Mucosa of gallbladder (tissue), 1 donor: ENCODE measurements around the gene PTK6. TPM values are rescaled to one million over a fixed set of nuclear protein-coding genes. Genes with fewer than 3 reads are reported as not detected.

Experiments
- DNase-seq: peaks from one replicate; pipeline ENCODE4 v3.0.0-alpha.2; 2020; ENCODE audit warnings: low spot score
- total RNA-seq: library from RNA; stranded (reverse); gene quantifications from one replicate; pipeline ENCODE4 v1.2.1, GENCODE V29; 2021
- donor health status: DM: no; HTN: no; CAD: no.

The PTK6 gene
- total RNA-seq, 1 donor from 2014 or later: 11.0 TPM

GRCh38 chr20:63508072-63508768 lies 29.0 kb downstream of the PTK6 start:
- no peak for DNase-seq

DNA sequence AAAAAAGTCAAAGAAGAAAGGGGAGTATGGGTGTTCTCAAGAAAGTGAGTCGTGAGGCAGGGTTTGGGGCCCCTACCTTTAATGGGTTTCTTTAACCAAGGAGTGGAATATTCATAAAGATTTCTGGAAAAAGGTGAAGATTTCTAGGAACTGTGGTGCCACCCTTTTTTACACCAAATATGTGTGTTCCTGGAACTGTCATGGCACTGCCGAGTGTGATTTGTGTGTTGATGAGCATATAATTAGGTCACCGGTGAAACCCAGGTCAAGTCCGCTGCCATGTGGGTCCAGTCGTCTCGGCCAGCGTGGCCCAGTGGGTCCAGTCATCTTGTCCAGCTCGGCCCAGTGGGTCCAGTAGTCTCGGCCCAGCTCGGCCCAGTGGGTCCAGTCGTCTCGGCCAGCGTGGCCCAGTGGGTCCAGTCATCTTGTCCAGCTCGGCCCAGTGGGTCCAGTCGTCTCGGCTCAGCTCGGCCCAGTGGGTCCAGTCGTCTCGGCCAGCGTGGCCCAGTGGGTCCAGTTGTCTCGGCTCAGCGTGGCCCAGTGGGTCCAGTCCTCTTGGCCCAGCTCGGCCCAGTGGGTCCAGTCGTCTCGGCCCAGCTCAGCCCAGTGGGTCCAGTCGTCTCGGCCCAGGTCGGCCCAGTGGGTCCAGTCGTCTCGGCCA lies 30.0 kb downstream of the PTK6 start:
- DNase-seq: no peak

DNA sequence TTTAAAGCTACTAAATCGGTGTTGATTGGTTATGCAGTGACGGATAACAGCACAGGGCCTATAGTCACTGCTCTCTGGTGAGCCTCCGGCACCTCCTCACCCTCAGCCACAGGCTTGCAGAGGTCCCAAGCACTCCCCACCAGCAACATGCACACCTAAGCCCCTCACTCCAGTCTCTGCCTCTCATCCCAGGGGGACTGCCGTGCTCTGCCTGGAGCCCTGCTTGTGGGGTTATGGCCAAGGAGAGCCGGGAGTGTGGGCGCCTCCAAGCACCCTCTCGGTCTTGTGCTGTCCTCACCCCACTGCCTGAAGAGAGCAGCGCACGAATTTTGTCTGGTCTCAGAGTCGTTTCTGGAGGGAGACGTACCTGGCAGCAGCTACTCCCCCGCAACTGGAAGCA lies 31.5 kb downstream of the PTK6 start:
- DNase-seq: no peak

- no peak for DNase-seq
Measured at GRCh38 chr20:63505281-63505680, 31.9 kb downstream of the PTK6 start.

- DNase-seq: no peak
Measured at GRCh38 chr20:63504642-63505041, 32.5 kb downstream of the PTK6 start.

DNA sequence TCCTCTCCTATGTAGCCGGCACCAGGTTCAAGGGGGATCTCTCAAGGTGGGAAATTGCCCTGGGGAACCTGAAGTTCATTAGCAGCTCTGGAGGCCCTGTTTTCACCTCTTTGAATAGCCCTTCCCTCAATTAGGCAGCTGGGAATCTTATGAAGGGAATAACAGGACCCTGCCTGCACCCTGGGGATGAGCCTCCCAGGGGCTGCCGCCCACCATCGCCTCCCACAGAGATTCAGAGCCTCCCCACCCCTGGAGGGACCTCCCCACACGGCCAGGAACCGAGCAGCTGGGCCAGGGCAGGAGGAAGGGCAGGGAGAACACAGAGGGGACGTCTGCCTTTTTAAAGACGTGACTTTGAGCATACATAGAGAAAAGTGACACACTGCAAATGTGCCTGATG lies 33.7 kb downstream of the PTK6 start:
- DNase-seq: no peak

DNA sequence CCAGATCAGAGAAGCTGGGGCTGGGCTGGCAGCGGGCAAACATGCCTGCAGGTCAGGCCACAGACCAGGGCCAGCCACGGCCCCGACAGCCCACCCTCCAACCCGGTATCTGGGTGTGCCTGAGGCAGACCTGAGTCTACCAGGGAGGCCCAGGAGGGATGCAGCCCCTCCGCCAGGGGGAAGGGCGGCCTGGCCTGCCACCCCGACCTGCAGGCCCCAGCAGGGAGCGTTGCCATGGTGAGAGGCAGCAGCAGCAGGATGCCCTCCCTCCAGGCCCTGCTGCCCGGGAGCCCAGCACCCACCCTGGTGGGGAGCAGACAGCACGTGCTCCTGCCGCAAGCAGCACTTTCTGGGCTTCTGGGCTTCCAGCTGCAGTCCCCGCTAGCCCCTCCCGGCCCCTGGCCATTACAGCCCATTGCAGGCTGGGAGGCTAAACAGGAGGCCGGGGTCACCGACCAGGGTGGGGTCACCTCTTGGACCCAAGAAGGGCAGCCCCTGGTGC lies 34.5 kb downstream of the PTK6 start:
- no peak for DNase-seq

GRCh38 chr20:63501818-63502670 lies 35.1 kb downstream of the PTK6 start:
- DNase-seq: no peak

DNA sequence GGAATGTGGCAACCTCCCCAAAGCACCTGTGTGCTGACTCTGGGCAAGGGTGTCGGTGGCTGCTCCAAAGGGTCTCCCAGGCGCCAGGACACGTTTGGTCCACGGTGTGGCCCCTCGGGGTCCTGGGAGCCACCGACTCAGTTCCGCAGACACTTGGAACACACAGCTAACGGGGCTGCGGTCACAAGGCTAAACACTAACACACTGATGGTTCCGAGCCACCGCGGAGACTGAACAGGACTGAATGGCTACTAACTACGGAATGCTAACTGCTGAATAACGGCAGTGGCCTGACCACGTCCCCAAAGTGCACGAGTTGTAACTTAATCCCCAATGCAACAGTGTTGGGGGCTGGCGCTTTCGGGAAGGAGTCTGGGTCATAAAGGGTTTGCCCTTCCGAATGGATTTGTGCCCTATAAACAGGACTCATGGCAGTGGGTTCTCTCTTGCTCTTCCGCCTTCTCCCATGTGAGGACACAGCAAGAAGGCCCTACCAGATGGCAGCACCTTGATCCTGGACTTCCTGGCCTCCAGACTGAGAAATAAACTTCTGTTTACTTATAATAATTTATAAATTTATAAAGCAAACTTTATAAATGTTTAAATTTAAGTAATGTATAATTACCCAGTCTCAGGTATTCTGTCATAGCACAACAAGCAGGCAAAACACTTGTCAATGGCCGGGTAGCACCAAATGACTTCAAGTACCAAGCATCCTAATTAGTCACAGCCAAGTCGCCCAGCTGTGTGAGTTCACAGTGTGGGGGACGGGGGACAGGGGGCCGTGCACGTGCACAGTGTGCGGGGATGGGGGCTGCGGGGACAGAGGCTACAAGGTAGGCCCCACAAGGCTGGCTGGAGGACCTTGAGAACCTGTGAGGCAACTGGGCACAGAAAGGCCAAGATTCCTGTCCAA lies 36.0 kb downstream of the PTK6 start:
- no peak for DNase-seq

- DNase-seq: no peak
Measured at GRCh38 chr20:63500151-63500901, 36.9 kb downstream of the PTK6 start.

DNA sequence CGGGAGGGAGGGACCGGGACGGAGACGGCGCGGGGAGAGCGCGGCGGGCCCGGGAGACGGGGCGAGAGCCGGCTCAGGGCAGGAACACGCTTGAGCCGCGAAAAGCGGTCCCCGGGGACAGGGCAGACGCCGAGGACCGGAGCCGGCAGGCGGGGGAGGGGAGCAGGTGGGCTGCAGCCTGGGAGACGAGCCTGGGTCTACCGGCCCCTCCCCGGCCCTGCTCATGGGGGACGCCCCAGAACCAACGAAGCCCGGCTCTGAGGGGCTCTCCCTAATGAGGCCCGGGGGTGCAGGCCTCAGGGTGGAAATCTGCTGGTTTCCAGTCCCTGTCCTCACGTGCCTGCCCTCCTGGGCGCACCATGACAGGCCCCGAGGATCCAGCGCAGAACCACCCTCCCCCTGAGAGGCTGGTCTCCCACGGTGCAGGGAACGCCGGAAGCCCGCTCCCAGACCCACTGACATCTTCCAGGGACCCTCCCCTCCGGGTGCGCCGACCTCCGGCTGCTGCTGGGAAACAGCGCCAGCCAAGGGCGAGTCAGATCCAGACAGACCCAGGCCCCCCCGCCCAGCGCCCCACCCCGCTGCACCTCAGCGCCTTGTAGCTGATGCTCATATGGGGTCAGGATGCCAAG lies 37.7 kb downstream of the PTK6 start:
- DNase-seq: no peak

DNA sequence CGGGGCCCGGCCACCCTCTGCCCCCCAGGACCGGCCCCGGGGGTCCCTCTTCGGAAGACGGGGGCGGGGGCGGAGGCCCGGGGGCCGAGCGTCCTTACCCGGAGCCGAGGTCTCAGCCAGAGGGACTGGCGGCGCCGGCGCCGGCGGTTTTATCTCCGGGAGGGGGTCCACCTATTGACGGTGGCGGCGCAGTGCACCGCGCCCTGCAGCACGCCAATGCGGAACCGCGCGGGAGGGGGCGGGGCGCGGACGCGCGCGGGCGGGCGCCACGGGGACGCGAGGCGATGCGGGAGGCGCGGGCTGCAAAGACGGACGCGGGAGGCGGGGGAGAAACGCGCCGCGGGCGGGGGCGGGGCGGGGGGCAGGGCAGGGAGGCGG lies 38.2 kb downstream of the PTK6 start, which contains the start of gene EEF1A2:
TSS of gene EEF1A2 (minus strand) at position 124 of the 378 bp plus-strand sequence. CDS start 1,320 bp downstream, outside the sequence.
- no peak for DNase-seq

- DNase-seq: peak; percentile 47
Measured at GRCh38 chr20:63497946-63498935, 38.9 kb downstream of the PTK6 start.

GRCh38 chr20:63497138-63497945 lies 39.8 kb downstream of the PTK6 start:
- no peak for DNase-seq

DNA sequence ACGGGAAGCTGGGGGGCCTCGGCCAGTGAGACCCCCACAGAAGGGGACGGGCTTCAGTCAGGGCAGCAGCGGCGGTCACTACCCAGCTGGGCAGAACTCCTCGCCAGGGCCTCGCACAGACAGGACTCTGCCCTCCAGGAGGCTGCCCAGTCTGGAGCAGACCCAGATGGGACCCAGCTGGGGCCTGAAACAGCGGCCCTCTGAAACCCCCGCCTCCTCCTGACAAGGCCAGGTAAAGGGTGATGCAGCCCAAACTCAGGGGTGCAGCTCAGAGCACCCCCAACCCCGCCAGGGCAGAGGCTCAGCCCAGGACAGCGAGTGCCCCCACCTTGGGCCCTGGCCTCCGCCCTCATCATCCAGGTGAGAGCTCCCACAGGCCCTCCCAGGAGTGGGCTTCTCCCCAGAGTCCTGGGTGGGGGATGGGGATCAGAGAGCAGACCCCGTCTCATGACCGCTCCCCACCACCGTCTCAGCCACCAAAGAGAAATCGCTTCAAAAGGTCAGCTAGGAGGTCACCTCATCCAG lies 40.5 kb downstream of the PTK6 start:
- no peak for DNase-seq

GRCh38 chr20:63495741-63496595 lies 41.2 kb downstream of the PTK6 start:
- peak; percentile 65 for DNase-seq
